K562 (cell line): Measurements from ENCODE around the gene MEF2D. TPM values are rescaled to one million over a fixed set of nuclear protein-coding genes. Genes with fewer than 3 reads are reported as not detected.

Experiments used
- ATAC-seq: fragments of 200-7000 bp; cut with Tn5 transposase; 3 replicates; pipeline ENCODE4 v1.9.1; 2020; ENCODE audit warnings: moderate library complexity
- BruUV-seq: library from RNA; stranded (reverse); fragments of 400-500 nt; replicated peaks from 2 replicates; lab custom pipeline; 2021; lab: Mats Ljungman, UMichigan
- CTCF ChIA-PET: fragments of 300-600 bp; formaldehyde crosslinking; extraction: SDS; loops from one replicate; lab custom pipeline; 2021; ENCODE audit warnings: low intra/inter-chr PET ratio; lab: Yijun Ruan, JAX
- POLR2A ChIA-PET: fragments of 300-600, 350-650 bp; sonication (Branson Sonifier 250); formaldehyde crosslinking; extraction: SDS; loops from one replicate; lab custom pipeline; 2021; ENCODE audit warnings: antibody characterized with exemption, inconsistent platforms; lab: Yijun Ruan, JAX
- DNase-seq, 4 experiments: peaks; one replicate each; pipeline versions ENCODE4 v3.0.0 to v3.0.0-alpha.2; 2011 to 2018; ENCODE audit warnings: low spot score in 3 of 4, mixed read lengths in 3 of 4; ENCODE audit errors: extremely low read depth in 1 of 4
- FAIRE-seq: peaks from 2 replicates; lab custom pipeline; 2011; peaks lifted over from hg19 to GRCh38; lab: Jason Lieb, UNC
- H2AFZ ChIP-seq: 2 replicates; pipeline ENCODE4 v1.6.0; 2011; ENCODE audit warnings: low read depth, low read length, control low read depth, inconsistent platforms
- H3K27ac ChIP-seq: fragments of 200-600 bp; 3 replicates; pipeline ENCODE4 v1.8.0; 2011; ENCODE audit warnings: low read depth, mild to moderate bottlenecking, control low read depth, inconsistent platforms, low read length, moderate library complexity, mixed read lengths; ENCODE audit errors: extremely low read depth
- H3K27me3 ChIP-seq, 2 experiments: fragments of 300-600 bp in 1 of 2; 2 replicates in 1 of 2; 3 replicates in 1 of 2; pipeline versions ENCODE4 v1.6.0 to v1.8.0; 2011; ENCODE audit warnings: inconsistent platforms in 2 of 2, low read length in 2 of 2, mild to moderate bottlenecking in 1 of 2, mixed read lengths in 1 of 2, moderate library complexity in 1 of 2; ENCODE audit not compliant: control insufficient read depth in 2 of 2, insufficient read depth in 2 of 2
- H3K36me3 ChIP-seq: fragments of 300-600 bp; 3 replicates; pipeline ENCODE4 v1.8.0; 2011; ENCODE audit warnings: mild to moderate bottlenecking, low read length, inconsistent platforms; ENCODE audit not compliant: control insufficient read depth, insufficient read depth
- H3K4me1 ChIP-seq, 2 experiments: fragments of 200-600 bp in 1 of 2; replicated peaks in 1 of 2; 2 replicates in 1 of 2; 3 replicates in 1 of 2; pipeline versions ENCODE4 v1.5.1 to v1.8.0; 2011; ENCODE audit warnings: inconsistent platforms in 2 of 2, low read length in 2 of 2, mild to moderate bottlenecking in 1 of 2, mixed read lengths in 1 of 2, moderate library complexity in 1 of 2; ENCODE audit not compliant: control insufficient read depth in 2 of 2, insufficient read depth in 2 of 2
- H3K4me2 ChIP-seq: 2 replicates; pipeline ENCODE4 v1.6.1; 2011; ENCODE audit warnings: low read length, control low read depth, inconsistent platforms, mixed read lengths; ENCODE audit not compliant: insufficient read depth
- H3K4me3 ChIP-seq: fragments of 200-600 bp; sonication (generic), shearing (Covaris generic); 2 replicates; pipeline ENCODE4 v1.5.1; 2016; ENCODE audit warnings: control low read depth, inconsistent platforms
- H3K79me2 ChIP-seq: fragments of 200-600 bp; 3 replicates; pipeline ENCODE4 v1.8.0; 2011; ENCODE audit warnings: low read length, inconsistent platforms; ENCODE audit not compliant: control insufficient read depth, insufficient read depth
- H3K9ac ChIP-seq, 2 experiments: 2 replicates each; pipeline versions ENCODE4 v1.6.0 to v1.6.1; 2011; ENCODE audit warnings: low read depth in 2 of 2, low read length in 2 of 2, control low read depth in 1 of 2, inconsistent platforms in 1 of 2, mild to moderate bottlenecking in 1 of 2, mixed read lengths in 1 of 2; ENCODE audit not compliant: insufficient read depth in 1 of 2
- H3K9me1 ChIP-seq: one replicate; pipeline ENCODE4 v1.6.0; 2011; ENCODE audit warnings: inconsistent platforms, mild to moderate bottlenecking, low read length, moderate library complexity; ENCODE audit not compliant: control insufficient read depth, insufficient read depth
- H3K9me3 ChIP-seq: replicated peaks from 2 replicates; pipeline ENCODE4 v1.5.1; 2011; ENCODE audit warnings: low read depth, low read length, inconsistent platforms; ENCODE audit not compliant: control insufficient read depth, insufficient read depth
- H4K20me1 ChIP-seq: replicated peaks from 2 replicates; pipeline ENCODE4 v1.6.1; 2011; ENCODE audit warnings: low read length, inconsistent platforms, mixed read lengths; ENCODE audit not compliant: control insufficient read depth, insufficient read depth
- CHCHD3 ChIP-seq: fragments of 250-450 bp; sonication (Bioruptor Pico); IDR thresholded peaks from 2 replicates; pipeline ENCODE4 v2.1.2; 2022; ENCODE audit warnings: mild to moderate bottlenecking
- DIDO1 ChIP-seq: fragments of 450-650 bp; IDR thresholded peaks from 2 replicates; pipeline ENCODE4 v1.6.1; 2016; ENCODE audit warnings: low read depth, missing biosample characterization, missing genetic modification characterization
- ELF4 ChIP-seq: fragments of 450-650 bp; formaldehyde crosslinking; IDR thresholded peaks from 2 replicates; pipeline ENCODE4 v1.4.0; 2022; ENCODE audit warnings: missing genetic modification characterization
- HNRNPUL1 ChIP-seq: fragments of 200-400 bp; formaldehyde crosslinking; IDR thresholded peaks from 2 replicates; pipeline ENCODE4 v1.6.1; 2017; ENCODE audit warnings: low read length
- IFI16 ChIP-seq: fragments of 250-450 bp; sonication (Bioruptor Pico); IDR thresholded peaks from 2 replicates; pipeline ENCODE4 v2.1.2; 2022; ENCODE audit warnings: mild to moderate bottlenecking, inconsistent platforms
- KDM1A ChIP-seq, 2 experiments: fragments of 450-650 bp; IDR thresholded peaks; 2 replicates each; pipeline ENCODE4 v1.6.1; 2016; ENCODE audit warnings: mild to moderate bottlenecking in 2 of 2
- NCOA1 ChIP-seq: fragments of 450-650 bp; IDR thresholded peaks from 2 replicates; pipeline ENCODE4 v1.6.1; 2016; ENCODE audit warnings: low read depth
- NFIC ChIP-seq: fragments of 450-650 bp; IDR thresholded peaks from 2 replicates; pipeline ENCODE4 v1.6.1; 2017; ENCODE audit warnings: mild to moderate bottlenecking, inconsistent platforms
- TEAD1 ChIP-seq, 2 experiments: fragments of 450-650 bp in 1 of 2; sonication (generic) in 1 of 2; formaldehyde crosslinking; IDR thresholded peaks; 2 replicates each; pipeline versions ENCODE4 v1.4.0 to v1.8.0; 2020 to 2022; ENCODE audit warnings: mild to moderate bottlenecking in 2 of 2, missing genetic modification reagents in 1 of 2
- TSC22D4 ChIP-seq: fragments of 450-650 bp; IDR thresholded peaks from 2 replicates; pipeline ENCODE4 v1.6.1; 2016; ENCODE audit warnings: missing genetic modification characterization, missing biosample characterization, control low read depth
- ZNF584 ChIP-seq: fragments of 200-800 bp; sonication (Bioruptor generic); IDR thresholded peaks from 2 replicates; pipeline ENCODE4 v1.6.1; 2016; ENCODE audit warnings: low read depth, mild to moderate bottlenecking, missing genetic modification characterization, missing compliant biosample characterization
- ZNF589 ChIP-seq: fragments of 200-800 bp; sonication (Bioruptor generic); IDR thresholded peaks from 2 replicates; pipeline ENCODE4 v1.6.1; 2016; ENCODE audit warnings: low read depth, missing genetic modification characterization, missing compliant biosample characterization
- WGBS: fragments of 100-300 bp; shearing (Covaris generic); methylation state at CpG from one replicate; pipeline ENCODE4 v1.1.6; 2016; ENCODE audit warnings: low coverage, mixed read lengths; ENCODE audit not compliant: insufficient coverage; ENCODE audit errors: missing lambda C conversion rate; 5-methylcytosine and 5-hydroxymethylcytosine counted together
- in situ Hi-C: fragments of 300-500 bp; cut with MboI; formaldehyde crosslinking; loops from 4 replicates; pipeline ENCODE4 v1.15.0; 2018; ENCODE audit warnings: inconsistent platforms, mixed read lengths
- intact Hi-C: fragments of 100-400 bp; cut with micrococcal nuclease; formaldehyde crosslinking; loops from 2 replicates; pipeline ENCODE4 v1.14.2; 2022
- polyA plus RNA-seq, 8 experiments: library from polyadenylated mRNA; depleted of rRNA in 4 of 8; stranded (reverse) in 5 of 8; unstranded in 3 of 8; fragments of >200 nt; fragmentation: Nextera tagmentation in 2 of 8; fragmentation: Illumina TruSeq in 1 of 8; extraction: Ambion mirVana in 2 of 8; extraction: Trizol in 1 of 8; gene quantifications; 2 replicates each; pipeline versions ENCODE4 v1.2.1 to v1.2.3, GENCODE V29; 2011 to 2014; ENCODE audit warnings: inconsistent platforms in 1 of 8, missing spikeins in 1 of 8
- total RNA-seq, 7 experiments: library from RNA; depleted of rRNA in 6 of 7; stranded (reverse); fragments of >200 nt in 6 of 7; fragmentation: Illumina TruSeq in 2 of 7; extraction: Trizol in 2 of 7; gene quantifications; 2 replicates each; pipeline versions ENCODE4 v1.2.1 to v1.2.3, GENCODE V29; 2011 to 2021; ENCODE audit warnings: low replicate concordance in 1 of 7
- TF ChIP-seq, protein P1 (sequence below): sonication (generic); formaldehyde crosslinking; IDR thresholded peaks from 2 replicates; pipeline ENCODE4 v1.8.1; 2023; ENCODE audit warnings: mild to moderate bottlenecking, missing genetic modification reagents
- TF ChIP-seq, protein P2 (sequence below), 2 experiments: fragments of 450-650 bp in 1 of 2; sonication (generic) in 1 of 2; formaldehyde crosslinking; conservative IDR thresholded peaks; 2 replicates each; pipeline versions ENCODE4 v1.4.0 to v1.8.1; 2020 to 2022; ENCODE audit warnings: mild to moderate bottlenecking in 1 of 2, missing genetic modification reagents in 1 of 2

The MEF2D gene
- total and polyA plus RNA-seq, 9 of the 15 experiments (the other 6 are each of a cell fraction or from before 2014, with no cell fraction given), result 0.10 to 19.5 (median 2.6) TPM

DNA sequence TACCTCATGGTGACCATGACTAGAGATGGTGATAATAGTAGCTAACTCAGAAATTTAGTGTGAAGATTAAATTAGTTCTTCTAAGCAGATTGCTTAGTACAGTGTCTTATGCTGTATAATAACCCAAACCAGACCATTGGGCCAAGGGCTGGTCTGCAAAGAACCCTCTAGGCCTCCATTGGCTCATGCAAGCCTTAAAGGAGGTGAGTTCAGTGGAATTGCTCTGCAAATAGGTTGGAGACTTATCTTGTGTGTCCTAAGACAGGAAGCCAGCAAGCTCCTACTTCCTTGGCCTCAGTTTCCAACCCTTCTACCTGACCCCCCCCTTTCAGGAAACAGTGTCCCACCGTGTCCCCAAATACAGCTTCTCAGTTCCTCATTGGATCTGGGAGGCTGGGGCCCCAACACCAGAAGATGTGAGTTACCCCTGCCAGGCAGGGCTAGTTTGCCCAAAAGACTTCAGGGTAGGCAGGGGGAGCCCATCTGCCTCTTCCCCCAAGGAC, 1.9 kb upstream of the MEF2D start (continued):
- TF ChIP-seq ZNF584 (CRISPR knock-in tag), result 0 out of 2 replicates have a peak, but pooled peaks have one; percentile 15
- TF ChIP-seq TEAD1 (CRISPR knock-in tag; IDR thresholded peaks at IDR 0.05), result peak in 1 of 2 experiments; percentile 27; a peak in 1 of 4 replicates

DNA sequence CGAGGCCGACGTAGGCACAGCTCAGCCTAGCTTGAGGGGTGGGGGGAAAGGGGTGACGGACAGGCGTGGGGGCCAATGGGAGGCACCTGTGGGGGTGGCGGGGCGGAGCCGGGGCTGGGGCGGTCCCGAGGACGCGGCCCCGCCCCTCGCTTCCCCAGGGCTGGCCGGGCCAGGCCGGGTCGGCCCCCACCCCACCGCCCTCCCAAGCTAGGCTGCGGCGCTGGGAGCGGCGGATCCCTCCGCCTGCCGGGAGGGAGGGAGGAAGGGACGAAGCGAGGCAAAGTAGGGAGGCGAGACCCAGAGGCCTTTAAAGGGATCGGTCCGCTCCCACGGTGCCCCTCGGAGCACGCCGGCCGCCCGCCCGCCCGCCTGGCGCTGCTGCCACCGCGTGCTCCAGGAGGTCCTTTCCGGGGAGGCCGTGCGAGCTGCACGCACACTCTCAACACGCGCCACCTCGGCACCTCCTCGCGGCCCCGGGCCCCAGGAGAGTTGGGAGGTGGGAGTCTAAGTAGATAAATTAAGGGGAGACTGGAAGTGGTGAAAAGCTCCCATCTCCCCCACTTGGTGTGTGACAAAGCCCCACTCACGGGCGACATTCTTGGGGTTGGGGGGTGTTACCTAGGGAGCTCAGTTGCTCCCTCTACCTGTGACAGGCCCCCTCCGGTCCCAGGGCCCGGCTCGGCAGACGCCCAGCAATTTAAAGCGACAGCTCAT, 375 bp upstream of the MEF2D start:
- peak overlapping the region; percentile 99 for H2AFZ ChIP-seq
- H3K4me1 ChIP-seq, result peaks cover 74 to 79% of the 10 kb centered on the region in 2 experiments
- H3K9ac ChIP-seq, result peak overlapping the region; percentile 91 to 96
- DNase-seq (peak; percentile 94 to 99 (median 98)), ATAC-seq (peak; percentile 86), FAIRE-seq (peak; percentile 81)
- H3K27me3 ChIP-seq, result no peaks in the 10 kb centered on the region; a peak in 1 of 5 replicates
- H3K36me3 ChIP-seq, result no peaks in the 10 kb centered on the region; the same call in 2 of the 3 replicates
- intact Hi-C loops, result loop anchor here (1.0 to 5.0 kb wide), 3 partner anchors 12 to 164 kb away; partner anchors contain the start of genes CCT3 and TSACC
- peak overlapping the region; percentile 71 for H3K4me3 ChIP-seq
- peak overlapping the region; percentile 97 for H3K27ac ChIP-seq
- WGBS, result 1% methylated on average over 36 of the region's 57 CpGs
- in situ Hi-C loops, result no loop called here
- peak overlapping the region; percentile 78 for H3K4me2 ChIP-seq
- peaks cover 9% of the 10 kb centered on the region for H3K9me1 ChIP-seq
- ChIA-PET POLR2A (interaction anchor here (0.6 to 6.6 kb wide), 19 partner anchors 9 to 227 kb away, joined by 3 to 62 read pairs (median 4); partner anchors contain the start of genes ISG20L2 and METTL25B), CTCF (interaction anchor here (1.1 kb wide), 1 partner anchor 107 kb away, joined by 3 read pairs; no protein-coding TSS in a partner anchor)
- BruUV-seq, result TSS peak; percentile 88
- H3K9me3 ChIP-seq, result no peaks in the 10 kb centered on the region
- H4K20me1 ChIP-seq, result peaks cover 26% of the 10 kb centered on the region
- H3K79me2 ChIP-seq, result peaks cover 46% of the 10 kb centered on the region
- TF ChIP-seq NCOA1 (no peak; the same call in 1 of the 2 replicates), DIDO1 (no peak), TSC22D4 (tag) (no peak), ZNF589 (no peak), KDM1A (IDR thresholded peaks at IDR 0.05) (no peak), HNRNPUL1 (no peak), CHCHD3 (CRISPR knock-in tag) (no peak), ELF4 (peak; percentile 59; the same call in 1 of the 2 replicates), IFI16 (CRISPR knock-in tag) (no peak), NFIC (peak; percentile 34; the same call in 1 of the 2 replicates)
- TF ChIP-seq, protein P1, sequence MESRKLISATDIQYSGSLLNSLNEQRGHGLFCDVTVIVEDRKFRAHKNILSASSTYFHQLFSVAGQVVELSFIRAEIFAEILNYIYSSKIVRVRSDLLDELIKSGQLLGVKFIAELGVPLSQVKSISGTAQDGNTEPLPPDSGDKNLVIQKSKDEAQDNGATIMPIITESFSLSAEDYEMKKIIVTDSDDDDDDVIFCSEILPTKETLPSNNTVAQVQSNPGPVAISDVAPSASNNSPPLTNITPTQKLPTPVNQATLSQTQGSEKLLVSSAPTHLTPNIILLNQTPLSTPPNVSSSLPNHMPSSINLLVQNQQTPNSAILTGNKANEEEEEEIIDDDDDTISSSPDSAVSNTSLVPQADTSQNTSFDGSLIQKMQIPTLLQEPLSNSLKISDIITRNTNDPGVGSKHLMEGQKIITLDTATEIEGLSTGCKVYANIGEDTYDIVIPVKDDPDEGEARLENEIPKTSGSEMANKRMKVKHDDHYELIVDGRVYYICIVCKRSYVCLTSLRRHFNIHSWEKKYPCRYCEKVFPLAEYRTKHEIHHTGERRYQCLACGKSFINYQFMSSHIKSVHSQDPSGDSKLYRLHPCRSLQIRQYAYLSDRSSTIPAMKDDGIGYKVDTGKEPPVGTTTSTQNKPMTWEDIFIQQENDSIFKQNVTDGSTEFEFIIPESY (CRISPR knock-in tag), result peak; percentile 89; the same call in 1 of the 2 replicates
- TF ChIP-seq, protein P2, sequence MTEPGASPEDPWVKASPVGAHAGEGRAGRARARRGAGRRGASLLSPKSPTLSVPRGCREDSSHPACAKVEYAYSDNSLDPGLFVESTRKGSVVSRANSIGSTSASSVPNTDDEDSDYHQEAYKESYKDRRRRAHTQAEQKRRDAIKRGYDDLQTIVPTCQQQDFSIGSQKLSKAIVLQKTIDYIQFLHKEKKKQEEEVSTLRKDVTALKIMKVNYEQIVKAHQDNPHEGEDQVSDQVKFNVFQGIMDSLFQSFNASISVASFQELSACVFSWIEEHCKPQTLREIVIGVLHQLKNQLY (CRISPR knock-in tag; conservative IDR thresholded peaks at IDR 0.05), result peak; percentile 16 to 67; a peak in 1 of 4 replicates
